ENCODE data around the gene ZNF667. TPM values are rescaled to one million over a fixed set of nuclear protein-coding genes. Genes with fewer than 3 reads are reported as not detected.
A peak's percentile ranks its signal among the peaks of the same experiment; 100 is the strongest.

Gene ZNF667
- polyA plus RNA-seq, 1 donor (not counting 4 experiments of a cell fraction or from before 2014, with no cell fraction given): 4.1 TPM

DNA sequence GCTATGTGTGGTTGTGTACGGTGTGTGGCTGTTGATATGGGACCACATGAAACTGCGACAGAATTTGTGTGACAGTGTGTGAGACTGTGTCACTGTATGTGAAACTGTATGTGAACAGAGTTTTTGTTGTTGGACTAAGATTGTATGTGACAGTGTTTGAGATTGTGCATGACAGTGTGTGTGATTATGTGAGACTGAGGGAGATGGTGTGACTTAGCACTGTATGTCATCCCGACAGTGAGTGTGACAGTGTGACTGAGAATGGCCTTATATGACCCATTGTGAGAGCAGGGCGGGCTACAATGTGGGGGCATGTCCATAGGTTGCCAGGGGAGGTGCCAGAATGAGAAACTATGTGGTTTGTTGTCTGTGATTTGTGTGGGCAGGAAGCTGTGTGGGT is 72.1 kb downstream of the ZNF667 start:
- no peak overlapping the region for H2AFZ ChIP-seq (ENCODE audit: control insufficient read depth, low read length)
- peaks cover 15% of the 10 kb centered on the region for H3K4me1 ChIP-seq (ENCODE audit: control insufficient read depth, extremely low read depth, insufficient read depth, low read length)
- no peaks in the 10 kb centered on the region for H3K27me3 ChIP-seq (ENCODE audit: control insufficient read depth, extremely low read depth, insufficient read depth, low read length)
- peak overlapping the region; percentile 88 for H3K4me2 ChIP-seq (ENCODE audit: control insufficient read depth, extremely low read depth, insufficient read depth, low read depth, low read length)
- dilution Hi-C loops (cut with MboI; ENCODE audit: extremely low pct_ligation_motif_present, low sequenced_read_pairs): no loop called here
- H3K79me2 ChIP-seq (ENCODE audit: control insufficient read depth, insufficient read depth, low read length): peaks cover 11% of the 10 kb centered on the region
- no peaks in the 10 kb centered on the region for H3K9me1 ChIP-seq (ENCODE audit: control insufficient read depth, extremely low read depth, insufficient read depth, low read length)
- no peak overlapping the region for H3K9ac ChIP-seq (ENCODE audit: control insufficient read depth, extremely low read depth, insufficient read depth, low read length)
- no peaks in the 10 kb centered on the region for H4K20me1 ChIP-seq (ENCODE audit: control insufficient read depth, extremely low read depth, insufficient read depth, low read length)
- H3K4me3 ChIP-seq (ENCODE audit: control insufficient read depth in 2 of 3, extremely low read depth in 1 of 3, insufficient read depth in 2 of 3, low read depth in 1 of 3, low read length in 3 of 3): peak overlapping the region; percentile 62 to 95 (median 93)
- no peak for FAIRE-seq
- H3K27ac ChIP-seq (ENCODE audit: control insufficient read depth, insufficient read depth, low read length): no peak overlapping the region
- peaks cover 0 to 11% of the 10 kb centered on the region in 2 experiments for H3K36me3 ChIP-seq (ENCODE audit: control insufficient read depth in 2 of 2, extremely low read depth in 1 of 2, insufficient read depth in 2 of 2, low read length in 2 of 2)
- H3K9me3 ChIP-seq (ENCODE audit: control insufficient read depth, low read depth, low read length): peaks cover 9% of the 10 kb centered on the region
- TF ChIP-seq, protein P1, sequence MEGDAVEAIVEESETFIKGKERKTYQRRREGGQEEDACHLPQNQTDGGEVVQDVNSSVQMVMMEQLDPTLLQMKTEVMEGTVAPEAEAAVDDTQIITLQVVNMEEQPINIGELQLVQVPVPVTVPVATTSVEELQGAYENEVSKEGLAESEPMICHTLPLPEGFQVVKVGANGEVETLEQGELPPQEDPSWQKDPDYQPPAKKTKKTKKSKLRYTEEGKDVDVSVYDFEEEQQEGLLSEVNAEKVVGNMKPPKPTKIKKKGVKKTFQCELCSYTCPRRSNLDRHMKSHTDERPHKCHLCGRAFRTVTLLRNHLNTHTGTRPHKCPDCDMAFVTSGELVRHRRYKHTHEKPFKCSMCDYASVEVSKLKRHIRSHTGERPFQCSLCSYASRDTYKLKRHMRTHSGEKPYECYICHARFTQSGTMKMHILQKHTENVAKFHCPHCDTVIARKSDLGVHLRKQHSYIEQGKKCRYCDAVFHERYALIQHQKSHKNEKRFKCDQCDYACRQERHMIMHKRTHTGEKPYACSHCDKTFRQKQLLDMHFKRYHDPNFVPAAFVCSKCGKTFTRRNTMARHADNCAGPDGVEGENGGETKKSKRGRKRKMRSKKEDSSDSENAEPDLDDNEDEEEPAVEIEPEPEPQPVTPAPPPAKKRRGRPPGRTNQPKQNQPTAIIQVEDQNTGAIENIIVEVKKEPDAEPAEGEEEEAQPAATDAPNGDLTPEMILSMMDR (optimal IDR thresholded peaks at IDR 0.05 in 1 of 3, IDR thresholded peaks at IDR 0.05 in 1 of 3, conservative IDR thresholded peaks at IDR 0.05 in 1 of 3; ENCODE audit: extremely low read depth in 1 of 3, insufficient read depth in 2 of 3, low read length in 3 of 3): no peak
- TF ChIP-seq EZH2 (IDR thresholded peaks at IDR 0.05; ENCODE audit: low read length): no peak
- DNase-seq (ENCODE audit: low read depth, low spot score): no peak

DNA sequence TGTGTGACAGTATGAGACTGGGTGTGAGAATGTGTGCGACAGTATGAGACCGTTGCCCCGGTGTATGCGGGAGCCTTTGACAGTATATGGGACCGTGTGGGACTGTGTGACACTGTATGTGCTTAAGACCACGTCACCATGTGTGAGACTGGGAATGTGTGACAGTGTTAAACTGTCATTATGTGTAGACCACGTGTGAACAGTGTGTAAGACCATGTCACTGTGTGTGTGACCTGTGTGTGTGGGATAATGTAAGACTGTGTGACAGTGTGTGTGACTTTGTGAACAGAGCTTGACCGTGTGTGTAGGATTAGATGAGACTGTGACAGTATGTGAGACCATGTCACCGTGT is 72.5 kb downstream of the ZNF667 start:
- Histone ChIP-seq H4K20me1 (ENCODE audit: control insufficient read depth, extremely low read depth, insufficient read depth, low read length) (no peaks in the 10 kb centered on the region), H3K27me3 (ENCODE audit: control insufficient read depth, extremely low read depth, insufficient read depth, low read length) (no peaks in the 10 kb centered on the region), H3K36me3 (ENCODE audit: control insufficient read depth in 2 of 2, extremely low read depth in 1 of 2, insufficient read depth in 2 of 2, low read length in 2 of 2) (peaks cover 0 to 11% of the 10 kb centered on the region in 2 experiments), H3K9me1 (ENCODE audit: control insufficient read depth, extremely low read depth, insufficient read depth, low read length) (no peaks in the 10 kb centered on the region), H3K79me2 (ENCODE audit: control insufficient read depth, insufficient read depth, low read length) (peaks cover 11% of the 10 kb centered on the region), H2AFZ (ENCODE audit: control insufficient read depth, low read length) (peak overlapping the region; percentile 100), H3K9me3 (ENCODE audit: control insufficient read depth, low read depth, low read length) (peaks cover 9% of the 10 kb centered on the region), H3K4me2 (ENCODE audit: control insufficient read depth, extremely low read depth, insufficient read depth, low read depth, low read length) (peak overlapping the region; percentile 88), H3K9ac (ENCODE audit: control insufficient read depth, extremely low read depth, insufficient read depth, low read length) (peak overlapping the region; percentile 87), H3K4me3 (ENCODE audit: control insufficient read depth in 2 of 3, extremely low read depth in 1 of 3, insufficient read depth in 2 of 3, low read depth in 1 of 3, low read length in 3 of 3) (peak overlapping the region; percentile 62 to 95 (median 93)), H3K27ac (ENCODE audit: control insufficient read depth, insufficient read depth, low read length) (peak overlapping the region; percentile 87), H3K4me1 (ENCODE audit: control insufficient read depth, extremely low read depth, insufficient read depth, low read length) (peaks cover 15% of the 10 kb centered on the region)
- FAIRE-seq (no peak), DNase-seq (ENCODE audit: low read depth, low spot score) (no peak)
- dilution Hi-C loops (cut with MboI; ENCODE audit: extremely low pct_ligation_motif_present, low sequenced_read_pairs): no loop called here
- no peak for TF ChIP-seq EZH2 (IDR thresholded peaks at IDR 0.05; ENCODE audit: low read length)
